GM19238 (cell line): ENCODE results near the gene PITX2.
A peak's percentile ranks its signal among the peaks of the same experiment; 100 is the strongest.

Experiments
- DNase-seq: peaks from one replicate; pipeline ENCODE4 v3.0.0; 2011; ENCODE audit warnings: low spot score; ENCODE audit not compliant: insufficient read length

PITX2 gene

GRCh38 chr4:110636680-110637407, 14.0 kb upstream of the PITX2 start:
- DNase-seq: no peak

DNA sequence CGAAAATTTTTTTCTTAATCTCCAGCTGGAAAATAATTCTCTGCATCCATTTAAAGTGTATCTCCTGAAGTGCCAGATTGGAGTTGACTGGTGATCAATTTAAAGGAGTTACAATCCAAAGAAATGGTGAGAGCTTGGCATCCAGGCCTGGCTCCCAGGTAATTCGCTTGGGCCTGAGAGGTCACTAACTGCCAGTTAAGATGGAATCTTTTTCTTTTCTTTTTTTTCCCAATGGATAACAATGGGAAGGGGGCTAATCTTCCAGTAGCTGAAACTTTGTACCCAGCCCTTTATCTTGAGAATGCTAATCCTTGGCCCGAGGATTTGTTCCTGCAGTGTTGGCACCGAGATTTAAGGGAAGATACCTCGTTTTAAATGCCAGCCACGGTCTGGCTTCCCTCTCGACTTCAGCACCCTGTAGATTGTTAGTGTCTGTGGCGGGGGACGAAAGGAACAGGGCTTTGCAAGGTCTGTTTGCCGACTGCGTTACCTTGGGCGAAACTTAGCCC, 13.3 kb upstream of the PITX2 start:
- DNase-seq: no peak

DNA sequence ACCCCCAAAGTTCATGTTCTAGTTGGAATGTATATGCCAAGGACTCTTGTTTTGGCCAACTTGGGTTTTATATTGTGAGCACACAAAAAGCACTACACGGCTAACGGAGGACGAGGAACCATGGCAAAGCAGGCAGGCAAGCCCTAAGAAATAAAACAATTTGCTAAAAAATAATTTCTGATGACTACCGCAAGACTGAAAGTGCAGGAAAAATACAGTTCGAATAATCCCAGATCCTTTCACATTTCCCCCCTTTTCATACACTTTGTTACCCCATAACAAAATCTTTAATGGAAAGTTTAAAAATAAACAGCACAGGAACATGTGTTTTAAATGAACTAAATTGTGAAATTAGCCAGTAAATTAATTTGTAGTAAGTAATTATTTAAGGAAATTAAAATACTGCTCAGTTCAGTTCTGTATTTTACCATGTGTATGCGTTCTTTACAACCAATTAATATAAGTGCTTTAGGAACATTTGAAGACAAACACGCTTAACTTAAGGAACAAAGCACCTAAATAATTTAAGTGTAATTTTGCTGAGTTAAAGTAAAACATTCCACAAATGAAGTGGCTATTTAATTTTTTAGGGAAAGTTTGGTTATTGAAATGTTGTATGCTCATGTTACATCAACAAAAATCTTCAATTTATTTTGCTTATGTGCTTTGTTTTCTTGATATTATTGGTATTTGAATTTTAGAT, 12.4 kb upstream of the PITX2 start:
- DNase-seq: no peak

DNA sequence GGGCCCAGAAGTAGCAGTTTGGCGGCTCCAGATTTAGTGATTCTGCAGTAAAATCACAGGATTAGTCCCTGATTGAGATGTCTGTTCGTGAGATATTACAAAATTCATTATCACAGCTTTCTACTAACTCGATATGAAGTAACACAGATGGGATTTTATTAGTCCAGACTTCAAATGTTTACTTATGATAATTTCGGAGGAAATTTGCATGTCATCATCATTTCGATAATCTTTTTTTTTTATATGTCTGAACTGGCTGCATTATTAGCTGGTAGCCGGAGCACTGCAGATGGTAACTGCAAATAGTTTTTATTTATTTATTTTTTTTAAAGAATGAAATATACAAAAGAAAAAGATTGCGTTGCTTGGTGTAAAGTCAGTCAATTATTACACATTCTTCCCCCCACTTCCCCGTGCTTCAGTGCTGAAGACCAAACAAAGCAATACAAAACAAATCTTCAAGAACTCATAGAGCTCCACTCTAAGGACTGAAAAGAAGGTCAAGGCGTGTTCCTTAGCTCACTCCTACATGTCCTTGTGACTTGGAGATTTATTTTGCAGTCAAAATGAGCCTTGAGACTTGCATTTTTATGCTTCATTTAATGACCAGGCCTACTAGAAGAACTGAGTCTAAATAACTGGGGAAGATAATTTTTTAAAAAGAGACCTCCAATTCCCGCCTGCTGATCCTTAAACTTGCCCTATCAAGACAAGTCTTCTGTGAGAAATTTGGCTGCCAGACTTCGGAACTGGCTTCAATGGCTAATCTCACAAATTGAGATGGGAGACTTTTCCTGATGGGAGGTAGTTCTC, 11.7 kb upstream of the PITX2 start:
- DNase-seq: no peak

DNA sequence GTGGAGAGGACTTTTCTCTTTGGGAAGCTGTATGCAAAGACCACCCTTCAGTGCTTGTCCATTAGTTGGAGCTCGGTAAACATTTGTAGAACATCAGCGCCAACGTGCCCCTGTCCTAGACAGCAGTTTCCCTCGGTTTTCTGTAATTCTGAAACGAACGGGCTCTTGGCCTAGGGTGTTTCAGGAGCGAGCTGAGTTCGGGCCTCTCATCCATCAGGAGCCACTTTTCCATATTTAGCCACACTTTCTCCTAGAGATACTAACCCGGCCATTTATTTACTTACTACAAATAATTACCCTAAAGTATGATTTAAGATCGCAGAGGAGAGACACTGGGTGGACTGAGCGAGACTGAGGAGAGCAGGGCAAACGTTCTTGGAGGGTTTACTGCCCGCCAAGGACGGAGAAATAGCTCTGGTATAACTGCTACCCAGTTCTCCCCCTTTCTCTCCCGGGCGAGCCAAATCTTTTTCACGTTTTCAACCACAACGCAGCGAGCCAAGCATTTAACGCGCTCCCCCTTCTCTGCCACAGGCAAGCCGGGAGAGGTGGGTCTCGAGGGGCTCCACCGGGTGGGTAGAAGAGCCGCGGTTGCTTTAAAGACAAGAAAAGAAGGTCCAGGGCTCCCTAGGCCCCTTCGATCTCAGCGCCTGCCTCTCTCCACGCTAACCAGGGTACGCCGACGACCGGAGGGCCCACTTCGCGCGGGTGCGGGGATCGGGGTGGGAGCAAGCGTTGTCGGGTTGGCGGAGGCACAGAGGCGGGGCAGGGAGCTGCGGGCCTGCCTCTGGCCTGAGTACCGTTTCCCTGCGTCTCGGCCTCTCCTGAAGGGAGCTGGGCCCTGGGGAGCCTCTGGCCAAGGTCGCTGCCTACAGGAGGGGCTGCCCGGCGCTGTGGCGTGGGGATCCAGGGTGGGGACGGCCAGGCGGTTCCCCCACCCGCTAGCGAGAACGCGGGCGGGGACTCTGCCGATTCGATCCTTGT, 10.8 kb upstream of the PITX2 start:
- no peak for DNase-seq

- no peak for DNase-seq
Observed at GRCh38 chr4:110632506-110633357, 9.9 kb upstream of the PITX2 start.

DNA sequence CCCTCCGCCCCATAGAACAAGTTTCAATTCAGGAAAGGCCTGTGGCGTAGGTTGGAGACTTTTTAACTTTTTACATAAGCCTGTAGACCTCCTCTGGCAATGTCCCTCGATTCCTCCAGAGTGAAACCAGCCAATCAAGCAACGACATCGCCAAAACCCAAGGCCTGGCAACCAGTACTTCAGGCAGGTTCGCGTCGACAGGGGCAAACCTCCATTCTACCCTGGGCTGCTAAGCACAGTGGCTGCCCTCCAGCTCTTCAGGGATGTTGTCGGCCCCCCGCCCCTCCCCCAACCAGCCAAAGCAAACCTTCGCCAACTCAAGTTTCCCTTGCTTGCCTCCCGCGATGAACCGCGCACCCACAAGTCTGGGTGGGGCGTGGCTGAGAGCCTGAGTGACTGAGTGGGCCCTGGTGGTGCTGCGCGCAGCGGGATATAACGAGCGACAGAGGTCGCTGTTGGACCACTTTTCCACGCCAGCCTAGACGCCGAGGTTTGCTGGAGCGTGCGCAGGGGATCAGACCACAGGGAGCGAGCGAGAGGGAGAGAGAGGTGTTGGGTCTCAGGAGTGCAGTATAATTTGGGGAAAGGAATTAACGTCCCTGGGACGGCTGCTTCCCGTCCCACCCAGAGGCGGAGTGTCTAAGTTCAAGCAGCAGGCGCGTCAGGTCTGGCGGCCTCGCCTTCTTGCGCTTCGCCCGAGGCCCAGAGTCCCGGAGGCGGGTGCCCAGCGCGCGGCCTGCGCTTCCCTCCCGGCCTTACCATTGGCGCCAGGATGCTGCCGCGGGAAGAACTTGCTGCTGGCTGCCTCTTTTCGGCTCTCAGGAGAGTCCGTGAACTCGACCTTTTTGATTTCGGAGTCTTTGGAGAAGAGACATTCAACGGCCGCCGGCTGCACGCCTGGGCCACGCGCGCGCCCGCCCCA, 9.0 kb upstream of the PITX2 start:
- peak; percentile 68 for DNase-seq

- no peak for DNase-seq
Observed at GRCh38 chr4:110630688-110631402, 8.0 kb upstream of the PITX2 start.

- DNase-seq: no peak
Observed at GRCh38 chr4:110629780-110630687, 7.2 kb upstream of the PITX2 start.

DNA sequence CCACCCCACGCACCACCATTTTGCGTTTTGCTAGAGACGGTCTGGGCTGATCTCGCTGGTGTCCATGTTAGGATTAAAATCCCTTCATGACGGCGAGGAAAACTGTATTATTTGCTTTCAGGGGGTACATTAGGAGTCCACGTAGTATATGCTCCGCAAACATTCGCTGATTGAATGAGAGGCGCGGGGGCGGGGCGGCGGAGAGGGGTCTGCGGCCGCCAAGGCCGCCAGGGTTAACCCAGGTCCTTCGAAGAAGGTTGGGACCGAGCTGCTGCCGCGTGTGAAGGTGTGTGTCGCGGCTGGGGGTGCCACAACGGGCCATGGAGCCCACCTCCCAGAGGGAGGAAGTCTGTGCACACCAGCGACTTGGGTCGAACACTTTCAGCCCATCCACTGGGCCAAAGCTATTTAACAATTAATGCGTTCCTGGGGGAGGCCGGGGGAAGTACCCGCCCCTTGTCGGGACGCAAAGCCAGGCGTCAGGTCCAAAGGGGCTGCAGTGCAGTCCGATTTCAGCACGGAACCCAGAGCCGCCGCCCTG, 6.4 kb upstream of the PITX2 start:
- no peak for DNase-seq

- DNase-seq: no peak
Observed at GRCh38 chr4:110628663-110629213, 5.9 kb upstream of the PITX2 start.

DNA sequence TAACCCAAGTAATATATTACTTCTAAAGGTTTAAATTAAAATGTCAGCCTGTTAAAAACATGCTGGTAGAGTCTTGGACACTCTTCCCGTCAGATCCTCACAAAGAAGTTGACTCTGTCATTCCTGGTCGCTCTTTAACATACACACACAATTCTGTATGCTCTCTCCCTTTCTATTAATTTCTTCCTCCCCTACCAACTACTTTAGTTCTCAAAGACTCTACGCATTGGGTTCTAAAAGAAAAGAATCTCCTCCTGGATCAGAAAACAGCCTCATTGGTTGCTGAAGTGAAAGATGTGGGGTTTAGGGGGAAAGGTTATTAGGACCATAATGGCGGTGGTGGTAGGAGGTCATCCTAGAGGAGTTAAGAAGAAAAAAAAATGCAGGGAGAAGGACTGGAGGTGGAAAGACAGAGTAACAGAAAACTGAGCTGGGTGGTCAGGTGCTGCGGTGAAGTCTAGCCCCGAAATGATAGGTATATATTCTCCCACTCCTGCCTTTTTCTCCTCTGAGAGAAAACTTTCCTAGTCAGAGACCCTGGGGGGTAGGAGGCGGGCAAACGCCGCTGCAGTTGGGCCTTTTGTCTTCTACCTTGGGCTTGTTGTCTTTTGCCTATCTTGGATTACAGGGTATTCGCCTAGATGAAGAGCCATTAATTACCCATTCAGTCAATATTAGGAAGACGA, 5.2 kb upstream of the PITX2 start:
- no peak for DNase-seq

GRCh38 chr4:110626532-110627153, 3.8 kb upstream of the PITX2 start:
- no peak for DNase-seq

DNA sequence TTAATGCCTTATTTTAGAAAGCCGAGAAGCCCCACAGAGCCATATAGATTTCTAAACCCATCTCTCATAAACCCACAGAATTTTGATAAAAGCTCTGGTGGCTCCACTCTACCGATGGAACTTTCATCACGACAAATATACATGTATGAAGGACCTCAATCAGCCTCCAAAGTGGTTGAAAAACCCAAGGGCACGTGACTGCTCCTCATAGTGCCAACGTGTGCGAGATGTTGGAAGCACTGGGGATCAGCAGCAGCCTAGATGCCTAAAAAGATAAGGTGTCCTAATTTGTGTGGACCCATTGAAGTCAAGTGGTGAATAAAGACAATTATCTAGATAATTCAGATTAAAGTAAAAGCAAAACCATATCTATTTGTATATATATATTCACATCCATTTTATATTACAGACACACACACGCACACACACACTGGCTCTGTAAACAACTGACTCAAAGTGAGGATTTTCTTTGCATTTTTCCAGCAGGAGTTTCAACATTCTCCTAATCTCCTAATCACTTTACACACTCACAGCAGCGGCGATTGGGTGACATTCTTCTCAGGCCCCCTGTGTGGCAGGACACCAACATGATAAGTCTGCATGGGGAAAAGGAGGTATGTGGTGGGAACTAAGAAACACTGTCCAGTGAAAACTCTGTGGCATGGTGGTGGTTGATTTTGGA, 2.8 kb upstream of the PITX2 start:
- DNase-seq: no peak
